Measurements from ENCODE around the gene ALG2.

The ALG2 gene

DNA sequence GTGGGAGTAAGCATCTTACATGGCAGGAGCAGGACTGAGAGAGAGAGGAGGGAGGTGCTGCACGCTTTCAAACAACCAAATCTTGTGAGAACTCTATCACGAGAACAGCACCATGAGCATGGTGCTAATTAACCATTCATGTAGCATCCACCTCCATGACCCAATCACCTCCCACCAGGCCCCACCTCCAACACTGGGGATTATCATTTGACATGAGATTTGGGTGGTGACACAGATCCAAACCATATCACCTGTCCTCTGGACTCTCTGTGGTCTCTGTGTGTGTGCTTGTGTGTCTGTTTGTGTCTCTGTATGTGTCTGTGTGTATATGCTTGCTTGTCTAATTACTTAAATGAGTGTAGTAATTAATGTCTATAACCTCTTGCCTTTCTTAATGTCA lies 31.4 kb upstream of the ALG2 start:
- no peak for DNase-seq (ENCODE audit: low read depth)
- TF ChIP-seq, protein P1, sequence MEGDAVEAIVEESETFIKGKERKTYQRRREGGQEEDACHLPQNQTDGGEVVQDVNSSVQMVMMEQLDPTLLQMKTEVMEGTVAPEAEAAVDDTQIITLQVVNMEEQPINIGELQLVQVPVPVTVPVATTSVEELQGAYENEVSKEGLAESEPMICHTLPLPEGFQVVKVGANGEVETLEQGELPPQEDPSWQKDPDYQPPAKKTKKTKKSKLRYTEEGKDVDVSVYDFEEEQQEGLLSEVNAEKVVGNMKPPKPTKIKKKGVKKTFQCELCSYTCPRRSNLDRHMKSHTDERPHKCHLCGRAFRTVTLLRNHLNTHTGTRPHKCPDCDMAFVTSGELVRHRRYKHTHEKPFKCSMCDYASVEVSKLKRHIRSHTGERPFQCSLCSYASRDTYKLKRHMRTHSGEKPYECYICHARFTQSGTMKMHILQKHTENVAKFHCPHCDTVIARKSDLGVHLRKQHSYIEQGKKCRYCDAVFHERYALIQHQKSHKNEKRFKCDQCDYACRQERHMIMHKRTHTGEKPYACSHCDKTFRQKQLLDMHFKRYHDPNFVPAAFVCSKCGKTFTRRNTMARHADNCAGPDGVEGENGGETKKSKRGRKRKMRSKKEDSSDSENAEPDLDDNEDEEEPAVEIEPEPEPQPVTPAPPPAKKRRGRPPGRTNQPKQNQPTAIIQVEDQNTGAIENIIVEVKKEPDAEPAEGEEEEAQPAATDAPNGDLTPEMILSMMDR (IDR thresholded peaks at IDR 0.05; ENCODE audit: insufficient read depth, low read depth, low read length, missing control alignments) = no peak
- no peak overlapping the region for H3K4me3 ChIP-seq (ENCODE audit: low read length)

DNA sequence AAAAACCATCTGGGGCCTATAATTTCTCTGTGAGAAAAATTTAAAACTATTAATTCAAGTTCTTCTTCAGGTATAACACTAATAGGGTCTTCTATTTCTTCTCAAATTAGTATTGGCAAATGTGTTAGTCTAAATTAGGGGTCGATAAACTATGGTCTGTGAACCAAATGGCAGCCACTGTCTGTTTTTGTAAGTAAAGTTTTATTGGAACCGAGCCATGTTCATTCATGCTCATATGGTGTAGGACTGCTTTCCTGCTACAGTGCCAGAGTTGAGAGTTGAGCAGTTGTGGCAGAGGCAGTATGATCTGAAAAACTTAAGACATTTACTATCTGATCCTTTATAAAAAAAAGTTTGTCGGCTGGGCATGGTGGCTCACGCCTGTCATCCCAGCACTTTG lies 29.4 kb upstream of the ALG2 start:
- no peak for DNase-seq (ENCODE audit: low read depth)
- TF ChIP-seq, protein P1 (IDR thresholded peaks at IDR 0.05; ENCODE audit: insufficient read depth, low read depth, low read length, missing control alignments) = no peak
- H3K4me3 ChIP-seq (ENCODE audit: low read length) = no peak overlapping the region

DNA sequence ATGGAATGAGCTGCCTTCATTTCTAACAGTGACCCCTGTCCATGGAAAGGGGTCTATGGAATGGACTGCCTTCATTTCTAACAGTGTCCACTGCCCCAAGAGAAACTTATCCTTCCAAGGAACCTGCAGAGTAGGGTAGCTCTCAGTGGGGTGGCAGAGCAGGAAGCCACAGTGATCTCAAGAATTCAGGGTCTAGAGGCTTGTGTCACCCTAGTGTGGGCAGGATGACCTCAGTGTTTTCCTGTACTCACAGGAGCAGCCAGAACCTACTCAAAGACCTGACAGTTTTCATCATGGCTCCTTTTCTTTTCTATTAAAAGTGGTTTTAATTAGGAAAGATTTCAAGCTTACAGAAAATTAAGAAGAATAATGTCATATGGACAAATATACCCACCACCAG lies 27.9 kb upstream of the ALG2 start:
- H3K4me3 ChIP-seq (ENCODE audit: low read length) = no peak overlapping the region
- DNase-seq (ENCODE audit: low read depth) = no peak
- TF ChIP-seq, protein P1 (IDR thresholded peaks at IDR 0.05; ENCODE audit: insufficient read depth, low read depth, low read length, missing control alignments) = no peak

DNA sequence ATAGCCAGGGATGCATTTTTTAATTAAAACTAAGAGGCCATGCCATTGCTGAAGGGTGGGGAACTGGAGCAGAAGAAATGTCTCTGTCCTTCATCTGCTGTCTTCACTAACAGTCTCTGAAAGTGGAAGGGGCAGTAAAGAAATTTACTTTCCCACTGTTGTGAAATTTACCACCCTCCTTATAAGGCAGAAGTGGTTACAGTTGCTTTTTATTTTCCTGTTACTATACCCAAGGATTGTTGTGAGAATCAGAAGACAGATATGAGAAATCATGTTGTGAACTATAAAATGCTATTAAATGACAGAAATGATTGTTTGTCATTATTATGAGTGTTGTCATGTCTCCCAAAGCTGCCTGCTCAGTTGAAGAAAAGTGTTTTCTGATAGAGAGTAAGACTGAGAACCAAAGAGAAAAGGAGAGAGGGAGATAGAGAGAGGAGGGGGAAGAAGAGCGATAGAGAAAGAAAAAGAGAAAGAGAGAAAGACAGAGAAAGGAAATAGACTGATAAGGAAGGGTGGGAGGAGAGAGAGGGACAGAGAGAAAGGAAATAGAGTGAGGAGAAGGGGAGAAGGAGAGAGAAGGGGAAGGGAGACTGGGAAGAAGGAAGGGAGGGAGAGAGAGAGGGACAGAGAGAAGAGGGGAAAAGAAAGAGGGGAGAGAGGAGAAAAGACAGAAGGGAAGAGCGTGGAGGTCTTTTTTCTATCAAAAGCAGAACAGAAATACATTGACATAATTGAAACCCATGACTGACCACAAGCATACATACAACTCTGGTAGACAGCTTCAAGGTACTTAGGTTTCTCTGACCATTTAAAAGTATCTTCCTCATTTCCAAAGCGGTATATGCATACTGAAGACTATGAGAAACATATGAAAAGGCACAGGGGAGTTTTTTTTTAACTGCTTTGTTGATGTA lies 22.9 kb upstream of the ALG2 start:
- TF ChIP-seq, protein P1 (IDR thresholded peaks at IDR 0.05; ENCODE audit: insufficient read depth, low read depth, low read length, missing control alignments) = no peak
- no peak overlapping the region for H3K4me3 ChIP-seq (ENCODE audit: low read length)
- no peak for DNase-seq (ENCODE audit: low read depth)

DNA sequence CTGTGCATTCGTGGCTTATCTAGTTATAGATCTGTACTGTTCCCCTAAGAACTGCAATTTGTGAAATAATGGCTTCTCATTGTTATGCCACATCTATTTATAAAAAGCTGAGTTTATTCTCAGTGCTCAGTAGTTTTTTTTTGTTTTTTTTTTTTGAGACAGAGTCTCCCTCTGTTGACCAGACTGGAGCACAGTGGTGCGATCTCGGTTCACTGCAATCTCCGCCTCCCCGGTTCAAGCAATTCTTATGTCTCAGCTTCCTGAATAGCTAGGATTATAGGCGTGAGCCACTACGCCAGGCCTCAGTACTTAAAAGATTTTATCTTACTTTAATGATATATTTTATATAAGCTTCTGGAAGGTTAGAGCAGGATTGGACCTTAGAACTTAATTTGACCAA lies 19.4 kb upstream of the ALG2 start:
- no peak for DNase-seq (ENCODE audit: low read depth)
- no peak overlapping the region for H3K4me3 ChIP-seq (ENCODE audit: low read length)
- TF ChIP-seq, protein P1 (IDR thresholded peaks at IDR 0.05; ENCODE audit: insufficient read depth, low read depth, low read length, missing control alignments) = no peak

DNA sequence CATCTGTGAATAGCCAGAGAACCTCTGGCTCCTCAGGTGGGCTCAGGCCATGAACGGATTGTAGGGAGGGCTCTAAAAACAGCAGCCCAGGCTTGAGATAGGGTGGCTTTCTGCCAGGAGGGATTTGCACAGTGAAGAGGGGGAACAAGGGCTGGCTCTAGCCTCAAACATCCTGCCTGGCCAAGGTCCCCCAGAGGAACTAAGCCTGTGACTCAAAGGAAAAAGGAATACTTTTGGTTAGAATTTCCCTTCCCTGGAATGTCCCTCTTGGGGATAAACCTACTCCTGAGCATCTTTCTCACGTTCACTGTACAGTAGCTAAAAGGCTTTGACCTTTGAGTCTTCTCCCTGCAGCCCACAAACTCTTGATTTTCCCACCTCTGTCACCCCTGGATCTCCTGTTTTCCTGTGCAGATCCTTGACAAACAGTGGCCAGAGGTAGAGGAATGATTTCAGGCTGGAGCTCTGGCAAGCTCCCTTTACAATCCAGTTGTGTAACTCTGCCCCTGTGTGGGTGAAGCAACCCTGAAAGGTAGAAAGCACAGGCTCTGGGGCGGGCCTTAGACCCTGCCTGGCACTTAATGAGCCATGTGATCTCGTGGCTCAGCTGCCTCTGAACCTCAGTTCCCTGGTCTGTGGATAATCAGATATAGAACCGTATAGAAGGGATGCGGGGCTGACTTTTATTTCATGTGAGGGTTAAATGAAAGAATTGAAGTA lies 17.8 kb upstream of the ALG2 start:
- H3K4me3 ChIP-seq (ENCODE audit: low read length) = no peak overlapping the region
- TF ChIP-seq, protein P1 (IDR thresholded peaks at IDR 0.05; ENCODE audit: insufficient read depth, low read depth, low read length, missing control alignments) = no peak
- peak; percentile 11 for DNase-seq (ENCODE audit: low read depth)

All from epithelial cell of esophagus (primary cell).